ENCODE results near the gene DOCK3. TPM values are rescaled to one million over a fixed set of nuclear protein-coding genes. Genes with fewer than 3 reads are reported as not detected.
"Not testable (repeated sequence)": the region's sequence is repeated elsewhere in the genome, so short reads cannot be mapped to it uniquely, and the experiment has no call there.

The DOCK3 gene
- polyA plus RNA-seq, 1 donor from 2014 or later: 15.6 TPM

DNA sequence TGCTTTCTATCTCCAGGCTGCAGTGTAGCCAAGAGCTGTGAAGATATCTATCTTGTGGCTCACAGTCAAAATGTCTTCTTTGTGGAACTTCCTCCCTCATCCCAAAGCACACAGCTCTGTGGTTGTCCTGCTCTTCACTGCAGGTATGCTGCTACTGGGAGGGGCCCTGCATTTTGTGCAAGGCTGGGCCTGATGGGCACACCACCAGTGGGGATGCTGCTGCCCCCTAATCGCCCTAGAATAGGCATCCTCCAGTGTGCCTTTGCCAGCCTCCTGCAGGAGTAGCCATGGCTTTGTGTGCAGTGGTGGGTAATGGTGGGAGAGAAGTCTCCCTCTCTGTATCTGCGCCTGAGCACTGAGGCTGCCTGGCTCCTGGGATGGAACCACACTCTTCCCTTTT is 297.3 kb downstream of the DOCK3 start:
- H3K9ac ChIP-seq (ENCODE audit: low read length): no peak overlapping the region
- H3K9me3 ChIP-seq (ENCODE audit: low read length): peaks cover 9% of the 10 kb centered on the region
- no peaks in the 10 kb centered on the region for H3K27me3 ChIP-seq (ENCODE audit: insufficient read depth, low read depth, low read length)
- no peaks in the 10 kb centered on the region for H4K20me1 ChIP-seq (ENCODE audit: insufficient read depth)
- H3K36me3 ChIP-seq (ENCODE audit: insufficient read depth, low read length): no peaks in the 10 kb centered on the region
- no peaks in the 10 kb centered on the region for H3K79me2 ChIP-seq (replicated peaks; ENCODE audit: insufficient read depth, low read length)
- no peak overlapping the region for H3K27ac ChIP-seq (ENCODE audit: low read length)
- no peaks in the 10 kb centered on the region for H3F3A ChIP-seq (ENCODE audit: insufficient read depth, low read length, poor library complexity, severe bottlenecking)
- H2AFZ ChIP-seq (ENCODE audit: low read depth, low read length): no peak overlapping the region
- no peak overlapping the region for H3K4me3 ChIP-seq (ENCODE audit: low read length)
- H3K9me2 ChIP-seq (ENCODE audit: insufficient read depth, low read length): no peaks in the 10 kb centered on the region
- H3K4me2 ChIP-seq (ENCODE audit: low read length): no peak overlapping the region
- TF ChIP-seq TAF1 (IDR thresholded peaks at IDR 0.05; ENCODE audit: low read depth) (no peak), REST (IDR thresholded peaks at IDR 0.05; ENCODE audit: borderline replicate concordance) (no peak), EP300 (conservative IDR thresholded peaks at IDR 0.05; ENCODE audit: poor library complexity, severe bottlenecking) (no peak), CTCF (IDR thresholded peaks at IDR 0.05; ENCODE audit: poor library complexity, severe bottlenecking) (no peak), RAD21 (conservative IDR thresholded peaks at IDR 0.05) (no peak), EZH2 (IDR thresholded peaks at IDR 0.05; ENCODE audit: borderline replicate concordance, insufficient read depth, low read length, poor library complexity, severe bottlenecking) (no peak)

GRCh38 chr3:50978586-50978985 is 303.9 kb downstream of the DOCK3 start:
- H3K9ac ChIP-seq (ENCODE audit: low read length); H3K79me2 ChIP-seq (replicated peaks; ENCODE audit: insufficient read depth, low read length); H3K9me2 ChIP-seq (ENCODE audit: insufficient read depth, low read length); H4K20me1 ChIP-seq (ENCODE audit: insufficient read depth); H3K27ac ChIP-seq (ENCODE audit: low read length); H2AFZ ChIP-seq (ENCODE audit: low read depth, low read length); H3K9me3 ChIP-seq (ENCODE audit: low read length); H3K27me3 ChIP-seq (ENCODE audit: insufficient read depth, low read depth, low read length); H3K4me3 ChIP-seq (ENCODE audit: low read length); H3K4me2 ChIP-seq (ENCODE audit: low read length); H3K36me3 ChIP-seq (ENCODE audit: insufficient read depth, low read length); H3F3A ChIP-seq (ENCODE audit: insufficient read depth, low read length, poor library complexity, severe bottlenecking): not testable (repeated sequence)

- Histone ChIP-seq H3K4me2 (ENCODE audit: low read length) (no peak overlapping the region), H3K9me3 (ENCODE audit: low read length) (no peaks in the 10 kb centered on the region), H3K4me3 (ENCODE audit: low read length) (no peak overlapping the region), H4K20me1 (ENCODE audit: insufficient read depth) (no peaks in the 10 kb centered on the region), H3F3A (ENCODE audit: insufficient read depth, low read length, poor library complexity, severe bottlenecking) (no peaks in the 10 kb centered on the region), H2AFZ (ENCODE audit: low read depth, low read length) (no peak overlapping the region), H3K79me2 (replicated peaks; ENCODE audit: insufficient read depth, low read length) (no peaks in the 10 kb centered on the region), H3K9ac (ENCODE audit: low read length) (no peak overlapping the region), H3K9me2 (ENCODE audit: insufficient read depth, low read length) (no peaks in the 10 kb centered on the region), H3K27ac (ENCODE audit: low read length) (no peak overlapping the region), H3K36me3 (ENCODE audit: insufficient read depth, low read length) (no peaks in the 10 kb centered on the region), H3K27me3 (ENCODE audit: insufficient read depth, low read depth, low read length) (no peaks in the 10 kb centered on the region)
- TF ChIP-seq EP300 (conservative IDR thresholded peaks at IDR 0.05; ENCODE audit: poor library complexity, severe bottlenecking) (no peak), TAF1 (IDR thresholded peaks at IDR 0.05; ENCODE audit: low read depth) (no peak), POLR2AphosphoS5 (IDR thresholded peaks at IDR 0.05) (no peak), RAD21 (conservative IDR thresholded peaks at IDR 0.05) (no peak), MXI1 (conservative IDR thresholded peaks at IDR 0.05; ENCODE audit: poor library complexity, severe bottlenecking) (no peak), CTCF (IDR thresholded peaks at IDR 0.05; ENCODE audit: poor library complexity, severe bottlenecking) (no peak), REST (IDR thresholded peaks at IDR 0.05; ENCODE audit: borderline replicate concordance) (no peak), EZH2 (IDR thresholded peaks at IDR 0.05; ENCODE audit: borderline replicate concordance, insufficient read depth, low read length, poor library complexity, severe bottlenecking) (no peak), SMC3 (conservative IDR thresholded peaks at IDR 0.05; ENCODE audit: poor library complexity) (no peak)
Measured at GRCh38 chr3:50978991-50979667, 304.4 kb downstream of the DOCK3 start.

All from neural cell (in vitro differentiated cells).